WI38 (cell line): ENCODE results near the gene ERGIC1.

ENCODE experiments used
- H3K4me3 ChIP-seq: 2 replicates; pipeline ENCODE4 v1.5.1; 2011; ENCODE audit warnings: low read depth, mild to moderate bottlenecking, control low read depth, low read length
- CTCF ChIP-seq: IDR thresholded peaks from 2 replicates; pipeline ENCODE4 v1.5.1; 2012; ENCODE audit warnings: low read depth, mild to moderate bottlenecking, control low read depth, low read length

The ERGIC1 gene

GRCh38 chr5:172838151-172838875, 4.3 kb downstream of the ERGIC1 start:
- TF ChIP-seq CTCF: no peak
- no peak overlapping the region for H3K4me3 ChIP-seq

- TF ChIP-seq CTCF: no peak
- no peak overlapping the region for H3K4me3 ChIP-seq
These were observed 5.8 kb downstream of the ERGIC1 start for GRCh38 chr5:172839669-172840431.

GRCh38 chr5:172840432-172841154, 6.5 kb downstream of the ERGIC1 start:
- no peak overlapping the region for H3K4me3 ChIP-seq
- TF ChIP-seq CTCF: no peak

GRCh38 chr5:172841256-172841655, 7.2 kb downstream of the ERGIC1 start:
- TF ChIP-seq CTCF: no peak
- H3K4me3 ChIP-seq: no peak overlapping the region

GRCh38 chr5:172843825-172844576, 9.9 kb downstream of the ERGIC1 start:
- TF ChIP-seq CTCF: no peak

GRCh38 chr5:172844577-172844838, 10.5 kb downstream of the ERGIC1 start:
- no peak overlapping the region for H3K4me3 ChIP-seq
- no peak for TF ChIP-seq CTCF

More at GRCh38 chr5:172843825-172844576, 9.9 kb downstream of the ERGIC1 start:
- H3K4me3 ChIP-seq: no peak overlapping the region
